Mucosa of descending colon (tissue), 3 donors: ENCODE results near the gene MEA1. TPM values are rescaled to one million over a fixed set of nuclear protein-coding genes. Genes with fewer than 3 reads are reported as not detected.

Experiments used
- ATAC-seq: fragments of 200-7000 bp; cut with Tn5 transposase; one replicate; pipeline ENCODE4 v1.9.1; 2020; ENCODE audit warnings: mild to moderate bottlenecking, moderate library complexity
- DNase-seq, 3 donors: peaks; one replicate each; pipeline ENCODE4 v3.0.0-alpha.2; 2020
- H3K36me3 ChIP-seq: fragments of 200-600 bp; one replicate; pipeline ENCODE4 v1.8.0; 2021; ENCODE audit warnings: low read depth, mild to moderate bottlenecking
- H3K4me1 ChIP-seq: fragments of 200-600 bp; one replicate; pipeline ENCODE4 v1.8.0; 2021; ENCODE audit warnings: low read depth, mild to moderate bottlenecking
- H3K4me3 ChIP-seq: fragments of 200-600 bp; one replicate; pipeline ENCODE4 v1.8.0; 2021; ENCODE audit warnings: mild to moderate bottlenecking
- H3K9me3 ChIP-seq: fragments of 200-600 bp; one replicate; pipeline ENCODE4 v1.8.0; 2021; ENCODE audit warnings: mild to moderate bottlenecking
- CTCF ChIP-seq: fragments of 200-600 bp; IDR thresholded peaks from one replicate; pipeline ENCODE4 v1.8.0; 2022; ENCODE audit warnings: antibody characterized with exemption, mild to moderate bottlenecking
- intact Hi-C, 2 donors: fragments of 100-400 bp; cut with DNase I in 1 of 2; cut with micrococcal nuclease in 1 of 2; formaldehyde crosslinking; loops; one replicate each; pipeline versions ENCODE4 v1.11.0 to v1.11.1; 2022; cut with DNase I, micrococcal nuclease
- total RNA-seq, 3 donors: library from RNA; stranded (reverse); fragmentation: NEBNext Ultra II Directional in 2 of 3; extraction: Animal tissue kit (Norgen Biotek cat#: 25700) in 2 of 3; gene quantifications; one replicate each; pipeline versions ENCODE4 v1.2.1 to v1.2.4, GENCODE V29; 2021 to 2023
- donor health status: DM: no; HTN: no; CAD: no; lungs with moderate emphysema.
- donor health status: DM: no; HTN: no; CAD: no.
- donor health status: DM: no; HTN: yes; CAD: no.

MEA1 gene
- total RNA-seq, 3 donors from 2014 or later: 38.0 to 47.4 (median 39.1) TPM

- intact Hi-C loops: no loop called here
- Histone ChIP-seq H3K4me1 (peaks cover 4% of the 10 kb centered on the region), H3K9me3 (no peaks in the 10 kb centered on the region), H3K4me3 (peak overlapping the region; percentile 37), H3K36me3 (no peaks in the 10 kb centered on the region)
- DNase-seq: peak; percentile 50 to 62 (median 59)
- no peak for TF ChIP-seq CTCF
- peak; percentile 48 for ATAC-seq
Observed at GRCh38 chr6:43052842-43053544, 39.2 kb upstream of the MEA1 start.

- ATAC-seq (no peak), DNase-seq (peak in 2 of 3 donors; percentile 49 to 68)
- intact Hi-C loops: no loop called here
- no peaks in the 10 kb centered on the region for H3K9me3 ChIP-seq
- no peaks in the 10 kb centered on the region for H3K36me3 ChIP-seq
- no peak for TF ChIP-seq CTCF
- H3K4me1 ChIP-seq: peaks cover 4% of the 10 kb centered on the region
- H3K4me3 ChIP-seq: no peak overlapping the region
Observed at GRCh38 chr6:43052225-43052841, 38.6 kb upstream of the MEA1 start.

GRCh38 chr6:43050981-43051380 is 37.2 kb upstream of the MEA1 start:
- intact Hi-C loops: no loop called here
- H3K36me3 ChIP-seq: no peaks in the 10 kb centered on the region
- ATAC-seq: no peak

GRCh38 chr6:43047998-43048397 is 34.3 kb upstream of the MEA1 start:
- no peaks in the 10 kb centered on the region for H3K36me3 ChIP-seq

More at GRCh38 chr6:43050981-43051380, 37.2 kb upstream of the MEA1 start:
- no peak for DNase-seq
- no peak for TF ChIP-seq CTCF
- H3K9me3 ChIP-seq: no peaks in the 10 kb centered on the region
- H3K4me1 ChIP-seq: peaks cover 4% of the 10 kb centered on the region
- H3K4me3 ChIP-seq: no peak overlapping the region

GRCh38 chr6:43045371-43045930 is 31.7 kb upstream of the MEA1 start:
- no peaks in the 10 kb centered on the region for H3K4me1 ChIP-seq
- H3K9me3 ChIP-seq: no peaks in the 10 kb centered on the region
- H3K36me3 ChIP-seq: no peaks in the 10 kb centered on the region
- H3K4me3 ChIP-seq: no peak overlapping the region
- no peak for ATAC-seq
- no peak for TF ChIP-seq CTCF
- intact Hi-C loops: no loop called here
- DNase-seq: no peak

More at GRCh38 chr6:43047998-43048397, 34.3 kb upstream of the MEA1 start:
- no peak for TF ChIP-seq CTCF
- Histone ChIP-seq H3K9me3 (no peaks in the 10 kb centered on the region), H3K4me1 (peaks cover 4% of the 10 kb centered on the region), H3K4me3 (no peak overlapping the region)
- DNase-seq (no peak), ATAC-seq (no peak)
- intact Hi-C loops: no loop called here
